IgD-negative memory B cell (primary cell): ENCODE measurements around the gene JPT1. TPM values are rescaled to one million over a fixed set of nuclear protein-coding genes. Genes with fewer than 3 reads are reported as not detected.
"Not testable (repeated sequence)": the region's sequence is repeated elsewhere in the genome, so short reads cannot be mapped to it uniquely, and the experiment has no call there.

Experiments
- H3K27ac Mint-ChIP-seq, 3 donors: one replicate each; pipeline ENCODE4 v1.8.0; 2020 to 2022; ENCODE audit warnings: mild to moderate bottlenecking in 3 of 3, mixed read lengths in 3 of 3, moderate library complexity in 1 of 3
- H3K27me3 Mint-ChIP-seq: one replicate; pipeline ENCODE4 v1.8.0; 2021; ENCODE audit warnings: mixed read lengths
- H3K36me3 Mint-ChIP-seq: one replicate; pipeline ENCODE4 v1.8.0; 2020; ENCODE audit warnings: mild to moderate bottlenecking, mixed read lengths
- H3K4me1 Mint-ChIP-seq, 3 donors: one replicate each; pipeline ENCODE4 v1.8.0; 2020 to 2022; ENCODE audit warnings: mixed read lengths in 3 of 3, mild to moderate bottlenecking in 1 of 3
- H3K4me3 Mint-ChIP-seq, 4 donors: one replicate each; pipeline ENCODE4 v1.8.0; 2020 to 2022; ENCODE audit warnings: mild to moderate bottlenecking in 4 of 4, mixed read lengths in 4 of 4, moderate library complexity in 3 of 4
- H3K9me3 Mint-ChIP-seq, 3 donors: one replicate each; pipeline ENCODE4 v1.8.0; 2020 to 2021; ENCODE audit warnings: mixed read lengths in 3 of 3, mild to moderate bottlenecking in 1 of 3
- polyA plus RNA-seq: library from polyadenylated mRNA; unstranded; fragments of 300-500 nt; fragmentation: Illumina TruSeq; gene quantifications from one replicate; pipeline ENCODE4 v1.2.3, GENCODE V29; 2021

JPT1 gene
- polyA plus RNA-seq, 1 donor from 2014 or later, result 150 TPM

GRCh38 chr17:75144816-75145512, 9.3 kb downstream of the JPT1 start:
- Mint-ChIP-seq H3K27ac (peak overlapping the region in 1 of 3 donors; percentile 67), H3K36me3 (peaks cover 6% of the 10 kb centered on the region), H3K27me3 (no peaks in the 10 kb centered on the region)

GRCh38 chr17:75142236-75142971, 11.9 kb downstream of the JPT1 start:
- Mint-ChIP-seq H3K27ac (no peak overlapping the region), H3K36me3 (peaks cover 6% of the 10 kb centered on the region), H3K4me3 (no peak overlapping the region), H3K27me3 (no peaks in the 10 kb centered on the region), H3K4me1 (peaks cover 14 to 22% (median 17%) of the 10 kb centered on the region in 3 donors), H3K9me3 (no peaks in the 10 kb centered on the region)

More at GRCh38 chr17:75144816-75145512, 9.3 kb downstream of the JPT1 start:
- Mint-ChIP-seq H3K9me3 (no peaks in the 10 kb centered on the region), H3K4me1 (peaks cover 19 to 26% (median 22%) of the 10 kb centered on the region in 3 donors), H3K4me3 (no peak overlapping the region)

- H3K36me3 Mint-ChIP-seq, result peaks cover 6% of the 10 kb centered on the region
- no peaks in the 10 kb centered on the region for H3K27me3 Mint-ChIP-seq
- no peak overlapping the region for H3K4me3 Mint-ChIP-seq
- no peaks in the 10 kb centered on the region for H3K9me3 Mint-ChIP-seq
- H3K4me1 Mint-ChIP-seq, result peaks cover 16 to 17% (median 17%) of the 10 kb centered on the region in 3 donors
- H3K27ac Mint-ChIP-seq, result no peak overlapping the region
Measured at GRCh38 chr17:75138519-75138918, 15.8 kb downstream of the JPT1 start.

- not testable (repeated sequence) for H3K27me3 Mint-ChIP-seq, H3K9me3 Mint-ChIP-seq, H3K4me3 Mint-ChIP-seq, H3K36me3 Mint-ChIP-seq, H3K27ac Mint-ChIP-seq
- H3K4me1 Mint-ChIP-seq, result peaks cover 16 to 17% (median 17%) of the 10 kb centered on the region in 3 donors
Measured at GRCh38 chr17:75137762-75138161, 16.6 kb downstream of the JPT1 start.

GRCh38 chr17:75135946-75136345, 18.4 kb downstream of the JPT1 start:
- Mint-ChIP-seq H3K4me3 (peak overlapping the region in 1 of 4 donors; percentile 79), H3K9me3 (no peaks in the 10 kb centered on the region), H3K27ac (no peak overlapping the region), H3K27me3 (no peaks in the 10 kb centered on the region), H3K4me1 (peaks cover 17 to 19% (median 19%) of the 10 kb centered on the region in 3 donors), H3K36me3 (peaks cover 5% of the 10 kb centered on the region)

GRCh38 chr17:75135452-75135851, 18.9 kb downstream of the JPT1 start:
- Mint-ChIP-seq H3K27me3 (no peaks in the 10 kb centered on the region), H3K4me3 (peak overlapping the region in 1 of 4 donors; percentile 79), H3K27ac (no peak overlapping the region), H3K9me3 (no peaks in the 10 kb centered on the region), H3K36me3 (peaks cover 4% of the 10 kb centered on the region), H3K4me1 (peaks cover 17 to 18% (median 18%) of the 10 kb centered on the region in 3 donors)

GRCh38 chr17:75133607-75134347, 20.5 kb downstream of the JPT1 start:
- H3K4me1 Mint-ChIP-seq, result peaks cover 16 to 20% (median 20%) of the 10 kb centered on the region in 3 donors
- H3K4me3 Mint-ChIP-seq, result peak overlapping the region in 3 of 4 donors; percentile 4 to 79 (median 65)
- H3K27me3 Mint-ChIP-seq, H3K36me3 Mint-ChIP-seq, H3K9me3 Mint-ChIP-seq: not testable (repeated sequence)
- peak overlapping the region in 2 of 3 donors; percentile 31 to 39 for H3K27ac Mint-ChIP-seq

GRCh38 chr17:75133001-75133400, 21.3 kb downstream of the JPT1 start:
- Mint-ChIP-seq H3K4me1 (peaks cover 16 to 22% (median 21%) of the 10 kb centered on the region in 3 donors), H3K27me3 (no peaks in the 10 kb centered on the region), H3K36me3 (peaks cover 2% of the 10 kb centered on the region), H3K9me3 (no peaks in the 10 kb centered on the region), H3K27ac (peak overlapping the region in 1 of 3 donors; percentile 66), H3K4me3 (peak overlapping the region; percentile 38 to 99 (median 70))

- peaks cover 16 to 22% (median 21%) of the 10 kb centered on the region in 3 donors for H3K4me1 Mint-ChIP-seq
- not testable (repeated sequence) for H3K36me3 Mint-ChIP-seq, H3K9me3 Mint-ChIP-seq, H3K27me3 Mint-ChIP-seq
- H3K27ac Mint-ChIP-seq, result peak overlapping the region; percentile 66 to 95 (median 84)
- H3K4me3 Mint-ChIP-seq, result peak overlapping the region; percentile 92 to 99 (median 96)
Measured at GRCh38 chr17:75132018-75133000, 22.0 kb downstream of the JPT1 start.

- Mint-ChIP-seq H3K4me3 (peak within 1 kb of the TSS; percentile 92 to 99 (median 97)), H3K36me3 (peaks cover 2% of the 10 kb centered on the region), H3K4me1 (peaks cover 12 to 22% (median 22%) of the 10 kb centered on the region in 3 donors), H3K27ac (peak within 1 kb of the TSS; percentile 87 to 95 (median 88)), H3K9me3 (no peaks in the 10 kb centered on the region), H3K27me3 (no peaks in the 10 kb centered on the region)
Measured at GRCh38 chr17:75131278-75132017, 22.9 kb downstream of the JPT1 start, which contains the start of gene NT5C. TSS of gene NT5C (minus strand) at chr17:75131742. CDS start at chr17:75131707, 35 bp downstream.

GRCh38 chr17:75130632-75131277, 23.6 kb downstream of the JPT1 start:
- H3K4me3 Mint-ChIP-seq, result peak overlapping the region; percentile 92 to 99 (median 96)
- peak overlapping the region; percentile 87 to 92 (median 88) for H3K27ac Mint-ChIP-seq
- H3K4me1 Mint-ChIP-seq, result peaks cover 18 to 28% (median 28%) of the 10 kb centered on the region in 3 donors
- H3K9me3 Mint-ChIP-seq, result no peaks in the 10 kb centered on the region
- peaks cover 2% of the 10 kb centered on the region for H3K36me3 Mint-ChIP-seq
- no peaks in the 10 kb centered on the region for H3K27me3 Mint-ChIP-seq

GRCh38 chr17:75130059-75130631, 24.2 kb downstream of the JPT1 start:
- Mint-ChIP-seq H3K27ac (peak overlapping the region; percentile 87 to 92 (median 88)), H3K27me3 (no peaks in the 10 kb centered on the region), H3K36me3 (peaks cover 2% of the 10 kb centered on the region), H3K4me3 (peak overlapping the region; percentile 92 to 99 (median 96)), H3K4me1 (peaks cover 19 to 32% (median 29%) of the 10 kb centered on the region in 3 donors), H3K9me3 (no peaks in the 10 kb centered on the region)
